ENCODE results near the gene YIPF3.
"Not testable (repeated sequence)": the region's sequence is repeated elsewhere in the genome, so short reads cannot be mapped to it uniquely, and the experiment has no call there.

YIPF3 gene

GRCh38 chr6:43467752-43468151 is 49.0 kb downstream of the YIPF3 start:
- Histone ChIP-seq H3K9me3 (ENCODE audit: control insufficient read depth, low read length) (no peaks in the 10 kb centered on the region), H3K79me2 (no peaks in the 10 kb centered on the region), H3K36me3 (ENCODE audit: control insufficient read depth, insufficient read depth, low read length) (no peaks in the 10 kb centered on the region), H3K4me2 (ENCODE audit: low read length) (no peak overlapping the region), H3K9ac (no peak overlapping the region), H3K4me3 (ENCODE audit: low read depth, low read length) (no peak overlapping the region), H2AFZ (no peak overlapping the region), H3K27me3 (ENCODE audit: control insufficient read depth, insufficient read depth, low read length) (no peaks in the 10 kb centered on the region), H3K4me1 (no peaks in the 10 kb centered on the region), H3K27ac (no peak overlapping the region)
- no peak for TF ChIP-seq CTCF (IDR thresholded peaks at IDR 0.05)

GRCh38 chr6:43467265-43467664 is 49.5 kb downstream of the YIPF3 start:
- H3K27me3 ChIP-seq (ENCODE audit: control insufficient read depth, insufficient read depth, low read length); H3K36me3 ChIP-seq (ENCODE audit: control insufficient read depth, insufficient read depth, low read length): not testable (repeated sequence)

GRCh38 chr6:43465948-43466347 is 50.8 kb downstream of the YIPF3 start:
- H3K4me3 ChIP-seq (ENCODE audit: low read depth, low read length): no peak overlapping the region
- no peak overlapping the region for H3K4me2 ChIP-seq (ENCODE audit: low read length)
- H3K27me3 ChIP-seq (ENCODE audit: control insufficient read depth, insufficient read depth, low read length): no peaks in the 10 kb centered on the region
- H3K27ac ChIP-seq: no peak overlapping the region
- H3K4me1 ChIP-seq: no peaks in the 10 kb centered on the region
- no peak overlapping the region for H2AFZ ChIP-seq
- no peaks in the 10 kb centered on the region for H3K9me3 ChIP-seq (ENCODE audit: control insufficient read depth, low read length)
- TF ChIP-seq CTCF (IDR thresholded peaks at IDR 0.05): no peak
- H3K9ac ChIP-seq: no peak overlapping the region
- no peaks in the 10 kb centered on the region for H3K79me2 ChIP-seq
- no peaks in the 10 kb centered on the region for H3K36me3 ChIP-seq (ENCODE audit: control insufficient read depth, insufficient read depth, low read length)

More at GRCh38 chr6:43467265-43467664, 49.5 kb downstream of the YIPF3 start:
- not testable (repeated sequence) for H3K9me3 ChIP-seq (ENCODE audit: control insufficient read depth, low read length); H3K79me2 ChIP-seq; H2AFZ ChIP-seq; H3K4me3 ChIP-seq (ENCODE audit: low read depth, low read length); H3K27ac ChIP-seq; H3K9ac ChIP-seq; H3K4me2 ChIP-seq (ENCODE audit: low read length); H3K4me1 ChIP-seq

- no peak overlapping the region for H2AFZ ChIP-seq
- H3K4me3 ChIP-seq (ENCODE audit: low read depth, low read length): no peak overlapping the region
- H3K27me3 ChIP-seq (ENCODE audit: control insufficient read depth, insufficient read depth, low read length): no peaks in the 10 kb centered on the region
- no peaks in the 10 kb centered on the region for H3K36me3 ChIP-seq (ENCODE audit: control insufficient read depth, insufficient read depth, low read length)
- no peak overlapping the region for H3K27ac ChIP-seq
- no peaks in the 10 kb centered on the region for H3K79me2 ChIP-seq
- TF ChIP-seq CTCF (IDR thresholded peaks at IDR 0.05): no peak
- no peaks in the 10 kb centered on the region for H3K9me3 ChIP-seq (ENCODE audit: control insufficient read depth, low read length)
- H3K4me2 ChIP-seq (ENCODE audit: low read length): no peak overlapping the region
- no peaks in the 10 kb centered on the region for H3K4me1 ChIP-seq
- no peak overlapping the region for H3K9ac ChIP-seq
These were observed 52.4 kb downstream of the YIPF3 start for GRCh38 chr6:43464337-43464736.

GRCh38 chr6:43461936-43462335 is 54.8 kb downstream of the YIPF3 start:
- no peak overlapping the region for H3K4me3 ChIP-seq (ENCODE audit: low read depth, low read length)
- no peaks in the 10 kb centered on the region for H3K27me3 ChIP-seq (ENCODE audit: control insufficient read depth, insufficient read depth, low read length)
- no peak overlapping the region for H2AFZ ChIP-seq
- no peaks in the 10 kb centered on the region for H3K9me3 ChIP-seq (ENCODE audit: control insufficient read depth, low read length)
- no peak overlapping the region for H3K9ac ChIP-seq
- H3K79me2 ChIP-seq: no peaks in the 10 kb centered on the region
- no peaks in the 10 kb centered on the region for H3K4me1 ChIP-seq
- H3K36me3 ChIP-seq (ENCODE audit: control insufficient read depth, insufficient read depth, low read length): no peaks in the 10 kb centered on the region
- no peak for TF ChIP-seq CTCF (IDR thresholded peaks at IDR 0.05)
- no peak overlapping the region for H3K4me2 ChIP-seq (ENCODE audit: low read length)
- H3K27ac ChIP-seq: no peak overlapping the region
